PC-3 (cell line): ENCODE data around the gene CBS. TPM values are rescaled to one million over a fixed set of nuclear protein-coding genes. Genes with fewer than 3 reads are reported as not detected.
"Not testable (repeated sequence)": the region's sequence is repeated elsewhere in the genome, so short reads cannot be mapped to it uniquely, and the experiment has no call there.

Experiments
- ATAC-seq: fragments of 200-7000 bp; cut with Tn5 transposase; 2 replicates; pipeline ENCODE4 v1.9.1; 2020; ENCODE audit warnings: mild to moderate bottlenecking, moderate library complexity
- BruUV-seq: library from RNA; stranded (reverse); fragments of 400-500 nt; replicated peaks from 2 replicates; lab custom pipeline; 2021; lab: Mats Ljungman, UMichigan
- CTCF ChIA-PET: fragments of 300-600 bp; sonication (Branson Sonifier 250); formaldehyde crosslinking; loops from one replicate; lab custom pipeline; 2022; ENCODE audit warnings: antibody characterized with exemption; lab: Charles Lee
- POLR2A ChIA-PET: fragments of 300-600 bp; sonication (Branson Sonifier 250); formaldehyde crosslinking; loops from one replicate; lab custom pipeline; 2022; ENCODE audit warnings: antibody characterized with exemption; ENCODE audit not compliant: unreplicated experiment; lab: Charles Lee
- DNase-seq: peaks from one replicate; pipeline ENCODE4 v3.0.0-alpha.2; 2015
- H2AFZ ChIP-seq: fragments of 300-600 bp; sonication (generic); 2 replicates; pipeline ENCODE4 v1.6.0; 2016; ENCODE audit warnings: antibody characterized with exemption, low read length
- H3F3A ChIP-seq: fragments of 300-600 bp; sonication (generic); one replicate; pipeline ENCODE4 v1.6.0; 2017; ENCODE audit warnings: antibody characterized with exemption, low read length, control low read depth, mild to moderate bottlenecking; ENCODE audit not compliant: unreplicated experiment
- H3K27ac ChIP-seq: fragments of 300-600 bp; sonication (generic); 2 replicates; pipeline ENCODE4 v1.5.1; 2016; ENCODE audit warnings: mild to moderate bottlenecking, low read length
- H3K27me3 ChIP-seq: fragments of 300-600 bp; sonication (generic); 2 replicates; pipeline ENCODE4 v1.6.1; 2016; ENCODE audit warnings: low read length, mixed read lengths
- H3K36me3 ChIP-seq: fragments of 300-600 bp; sonication (generic); 2 replicates; pipeline ENCODE4 v1.6.1; 2016; ENCODE audit warnings: low read depth, mixed run types, low read length, mixed read lengths
- H3K4me1 ChIP-seq: fragments of 300-600 bp; sonication (generic); 2 replicates; pipeline ENCODE4 v1.5.1; 2016; ENCODE audit warnings: low read length; ENCODE audit not compliant: insufficient read depth
- H3K4me2 ChIP-seq: fragments of 300-600 bp; sonication (generic); 2 replicates; pipeline ENCODE4 v1.6.0; 2016; ENCODE audit warnings: low read length
- H3K4me3 ChIP-seq: fragments of 300-600 bp; sonication (generic); 2 replicates; pipeline ENCODE4 v1.5.1; 2016; ENCODE audit warnings: mild to moderate bottlenecking, low read length, mixed read lengths
- H3K79me2 ChIP-seq: fragments of 300-600 bp; sonication (generic); 2 replicates; pipeline ENCODE4 v1.6.1; 2017; ENCODE audit warnings: low read length, mixed read lengths
- H3K9ac ChIP-seq: fragments of 300-600 bp; sonication (generic); 2 replicates; pipeline ENCODE4 v1.6.0; 2016; ENCODE audit warnings: mild to moderate bottlenecking, low read length
- H3K9me2 ChIP-seq: fragments of 300-600 bp; sonication (generic); replicated peaks from 2 replicates; pipeline ENCODE4 v1.6.1; 2016; ENCODE audit warnings: mixed run types, low read length, mixed read lengths
- H3K9me3 ChIP-seq: fragments of 300-600 bp; sonication (generic); 2 replicates; pipeline ENCODE4 v1.6.1; 2016; ENCODE audit warnings: low read length, mixed read lengths
- H4K20me1 ChIP-seq: fragments of 300-600 bp; sonication (generic); 2 replicates; pipeline ENCODE4 v1.6.1; 2016; ENCODE audit warnings: low read length, mixed read lengths
- intact Hi-C: fragments of 100-400 bp; cut with micrococcal nuclease; formaldehyde crosslinking; loops from 2 replicates; pipeline ENCODE4 v1.9.0; 2023
- total RNA-seq: library from RNA; depleted of rRNA; stranded (reverse); fragments of >200 nt; gene quantifications from 2 replicates; pipeline ENCODE4 v1.2.3, GENCODE V29; 2014

The CBS gene
- total RNA-seq, 1 experiment from 2014 or later = 8.9 TPM

GRCh38 chr21:43062955-43063664 is 12.5 kb downstream of the CBS start:
- H3K4me2 ChIP-seq, ATAC-seq, POLR2A ChIA-PET, H3K4me1 ChIP-seq, H3K79me2 ChIP-seq, H3K4me3 ChIP-seq, intact Hi-C loops, H3F3A ChIP-seq, H3K9me2 ChIP-seq, H4K20me1 ChIP-seq, H2AFZ ChIP-seq, H3K36me3 ChIP-seq, DNase-seq, H3K27ac ChIP-seq, H3K27me3 ChIP-seq, H3K9ac ChIP-seq, H3K9me3 ChIP-seq, CTCF ChIA-PET, BruUV-seq: not testable (repeated sequence)

GRCh38 chr21:43053112-43053511 is 22.5 kb downstream of the CBS start:
- H3K9me2 ChIP-seq, H3K4me2 ChIP-seq, POLR2A ChIA-PET, DNase-seq, intact Hi-C loops, CTCF ChIA-PET, H3K4me1 ChIP-seq, H3K4me3 ChIP-seq, H3K9me3 ChIP-seq, H3F3A ChIP-seq, H4K20me1 ChIP-seq, H3K79me2 ChIP-seq, H2AFZ ChIP-seq, H3K36me3 ChIP-seq, ATAC-seq, H3K27ac ChIP-seq, H3K9ac ChIP-seq, H3K27me3 ChIP-seq: not testable (repeated sequence)
- TSS peak; percentile 23 for BruUV-seq

GRCh38 chr21:43045876-43046821 is 29.5 kb downstream of the CBS start:
- H3K4me2 ChIP-seq, H2AFZ ChIP-seq, H3K9me3 ChIP-seq, H3K27me3 ChIP-seq, POLR2A ChIA-PET, H4K20me1 ChIP-seq, H3F3A ChIP-seq, H3K9ac ChIP-seq, H3K4me1 ChIP-seq, H3K36me3 ChIP-seq, H3K9me2 ChIP-seq, H3K27ac ChIP-seq, intact Hi-C loops, H3K79me2 ChIP-seq, H3K4me3 ChIP-seq, DNase-seq, CTCF ChIA-PET: not testable (repeated sequence)
- ATAC-seq = peak; percentile 68
- TSS peak; percentile 58 for BruUV-seq

GRCh38 chr21:43045165-43045875 is 30.3 kb downstream of the CBS start:
- peak; percentile 84 for ATAC-seq
- H2AFZ ChIP-seq, H3K9ac ChIP-seq, H3K4me1 ChIP-seq, CTCF ChIA-PET, H3K4me3 ChIP-seq, POLR2A ChIA-PET, H4K20me1 ChIP-seq, H3K36me3 ChIP-seq, BruUV-seq, H3K27ac ChIP-seq, H3K27me3 ChIP-seq, H3K9me2 ChIP-seq, intact Hi-C loops, H3F3A ChIP-seq, H3K9me3 ChIP-seq, H3K79me2 ChIP-seq, H3K4me2 ChIP-seq, DNase-seq: not testable (repeated sequence)

GRCh38 chr21:43044547-43044946 is 31.1 kb downstream of the CBS start:
- H3K79me2 ChIP-seq, H3K36me3 ChIP-seq, H3K9me3 ChIP-seq, BruUV-seq, DNase-seq, H3K9ac ChIP-seq, H3F3A ChIP-seq, H3K4me3 ChIP-seq, intact Hi-C loops, H4K20me1 ChIP-seq, H2AFZ ChIP-seq, H3K4me2 ChIP-seq, H3K27ac ChIP-seq, CTCF ChIA-PET, H3K9me2 ChIP-seq, H3K4me1 ChIP-seq, POLR2A ChIA-PET, H3K27me3 ChIP-seq, ATAC-seq: not testable (repeated sequence)

- H2AFZ ChIP-seq, H3K9me3 ChIP-seq, POLR2A ChIA-PET, H3F3A ChIP-seq, H3K9ac ChIP-seq, ATAC-seq, H3K9me2 ChIP-seq, H3K4me2 ChIP-seq, H3K79me2 ChIP-seq, BruUV-seq, CTCF ChIA-PET, intact Hi-C loops, H3K27me3 ChIP-seq, DNase-seq, H3K4me3 ChIP-seq, H4K20me1 ChIP-seq, H3K27ac ChIP-seq, H3K4me1 ChIP-seq, H3K36me3 ChIP-seq: not testable (repeated sequence)
These were observed 32.3 kb downstream of the CBS start for GRCh38 chr21:43043291-43043690.
